ENCODE data around the gene LIPT1.

DNA sequence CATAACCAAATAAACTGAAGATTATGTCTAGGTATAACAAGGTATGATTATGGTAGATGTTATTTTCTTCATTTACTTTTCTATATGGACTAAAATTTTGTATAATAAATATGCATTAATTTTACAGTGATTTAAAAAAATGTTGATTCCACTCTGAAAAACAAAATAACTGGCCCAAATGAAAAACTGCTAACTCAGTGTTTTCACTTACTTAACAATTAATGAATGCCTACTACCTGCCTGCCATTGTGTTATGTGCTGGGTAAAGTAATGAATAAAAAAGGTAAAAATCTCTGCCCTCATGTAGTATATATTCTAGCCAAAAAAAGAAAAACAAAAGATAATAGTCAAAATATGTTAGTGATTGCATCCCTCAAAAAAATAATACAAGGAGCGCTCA lies 42.8 kb upstream of the LIPT1 start:
- TF ChIP-seq CTCF (conservative IDR thresholded peaks at IDR 0.05; ENCODE audit: low read depth, low read length) (no peak), EZH2 (IDR thresholded peaks at IDR 0.05; ENCODE audit: borderline replicate concordance, low read depth, low read length, poor library complexity, severe bottlenecking) (no peak)

Measured in A673 (cell line).